ENCODE measurements around the gene RAB7A. TPM values are rescaled to one million over a fixed set of nuclear protein-coding genes. Genes with fewer than 3 reads are reported as not detected.
"Not testable (repeated sequence)": the region's sequence is repeated elsewhere in the genome, so short reads cannot be mapped to it uniquely, and the experiment has no call there.

RAB7A gene
- total RNA-seq, 2 experiments from 2014 or later, result 297 to 534 TPM

- H3K27me3 Mint-ChIP-seq, result no peaks in the 10 kb centered on the region
- intact Hi-C loops (cut with DNase I, micrococcal nuclease), result no loop called here
- no peak for DNase-seq
- H3K36me3 Mint-ChIP-seq (ENCODE audit: low read depth), result peaks cover 48% of the 10 kb centered on the region
- no peaks in the 10 kb centered on the region for H3K9me3 Mint-ChIP-seq (ENCODE audit: low read depth)
- H3K4me3 Mint-ChIP-seq, result no peak overlapping the region
- peak; percentile 14 for ATAC-seq
- POLR2A ChIA-PET, result no interaction called here
- H3K4me1 Mint-ChIP-seq, result peaks cover 77% of the 10 kb centered on the region
- H3K27ac Mint-ChIP-seq, result peak overlapping the region; percentile 39
- CTCF ChIA-PET, result interaction anchor here (0.8 to 1.9 kb wide), 8 partner anchors 11 to 129 kb away, joined by 3 to 5 read pairs (median 4); no protein-coding TSS in a partner anchor
These were observed 8.7 kb downstream of the RAB7A start for GRCh38 chr3:128734523-128735189.

- no peak overlapping the region for H3K4me3 Mint-ChIP-seq
- ChIA-PET CTCF (interaction anchor here (1.1 to 1.9 kb wide), 5 partner anchors 11 to 99 kb away, joined by 3 to 5 read pairs (median 4); no protein-coding TSS in a partner anchor), POLR2A (no interaction called here)
- ATAC-seq, result no peak
- no peaks in the 10 kb centered on the region for H3K27me3 Mint-ChIP-seq
- DNase-seq, result no peak
- no peaks in the 10 kb centered on the region for H3K9me3 Mint-ChIP-seq (ENCODE audit: low read depth)
- peaks cover 45% of the 10 kb centered on the region for H3K36me3 Mint-ChIP-seq (ENCODE audit: low read depth)
- peak overlapping the region; percentile 39 for H3K27ac Mint-ChIP-seq
- peaks cover 71% of the 10 kb centered on the region for H3K4me1 Mint-ChIP-seq
- intact Hi-C loops (cut with DNase I, micrococcal nuclease), result no loop called here
These were observed 9.3 kb downstream of the RAB7A start for GRCh38 chr3:128735287-128735686.

GRCh38 chr3:128735884-128736283, 9.9 kb downstream of the RAB7A start:
- H3K4me1 Mint-ChIP-seq, result peaks cover 69% of the 10 kb centered on the region
- H3K36me3 Mint-ChIP-seq (ENCODE audit: low read depth), result peaks cover 44% of the 10 kb centered on the region
- ChIA-PET POLR2A (no interaction called here), CTCF (interaction anchor here (1.1 to 1.9 kb wide), 4 partner anchors 10 to 59 kb away, joined by 3 to 4 read pairs (median 4); no protein-coding TSS in a partner anchor)
- no peak overlapping the region for H3K27ac Mint-ChIP-seq
- no peaks in the 10 kb centered on the region for H3K9me3 Mint-ChIP-seq (ENCODE audit: low read depth)
- H3K27me3 Mint-ChIP-seq, result no peaks in the 10 kb centered on the region
- ATAC-seq, result no peak
- DNase-seq, result no peak
- intact Hi-C loops (cut with DNase I, micrococcal nuclease), result no loop called here
- H3K4me3 Mint-ChIP-seq, result no peak overlapping the region

GRCh38 chr3:128736601-128737000, 10.6 kb downstream of the RAB7A start:
- Mint-ChIP-seq H3K4me3 (no peak overlapping the region), H3K27me3 (no peaks in the 10 kb centered on the region), H3K27ac (no peak overlapping the region), H3K36me3 (ENCODE audit: low read depth) (peaks cover 49% of the 10 kb centered on the region), H3K4me1 (peaks cover 66% of the 10 kb centered on the region), H3K9me3 (ENCODE audit: low read depth) (no peaks in the 10 kb centered on the region)
- DNase-seq, result no peak
- POLR2A ChIA-PET, result no interaction called here
- intact Hi-C loops (cut with DNase I, micrococcal nuclease), result no loop called here
- no peak for ATAC-seq
- CTCF ChIA-PET, result interaction anchor here (1.1 kb wide), 1 partner anchor 116 kb away, joined by 5 read pairs; no protein-coding TSS in a partner anchor

- no peaks in the 10 kb centered on the region for H3K27me3 Mint-ChIP-seq
- CTCF ChIA-PET, result no interaction called here
- no peak overlapping the region for H3K4me3 Mint-ChIP-seq
- H3K36me3 Mint-ChIP-seq (ENCODE audit: low read depth), result peaks cover 53% of the 10 kb centered on the region
- H3K4me1 Mint-ChIP-seq, result peaks cover 34% of the 10 kb centered on the region
- intact Hi-C loops (cut with DNase I, micrococcal nuclease), result no loop called here
- no peak overlapping the region for H3K27ac Mint-ChIP-seq
- peaks cover 2% of the 10 kb centered on the region for H3K9me3 Mint-ChIP-seq (ENCODE audit: low read depth)
- no peak for DNase-seq
- POLR2A ChIA-PET, result no interaction called here
- no peak for ATAC-seq
These were observed 14.6 kb downstream of the RAB7A start for GRCh38 chr3:128740621-128741020.

GRCh38 chr3:128742821-128743594, 17.0 kb downstream of the RAB7A start:
- H3K4me1 Mint-ChIP-seq, result peaks cover 31% of the 10 kb centered on the region
- DNase-seq (no peak), ATAC-seq (no peak)
- ChIA-PET CTCF (no interaction called here), POLR2A (no interaction called here)
- peaks cover 50% of the 10 kb centered on the region for H3K36me3 Mint-ChIP-seq (ENCODE audit: low read depth)
- peaks cover 2% of the 10 kb centered on the region for H3K9me3 Mint-ChIP-seq (ENCODE audit: low read depth)
- H3K27me3 Mint-ChIP-seq, result no peaks in the 10 kb centered on the region
- H3K27ac Mint-ChIP-seq, result no peak overlapping the region
- H3K4me3 Mint-ChIP-seq, result no peak overlapping the region
- intact Hi-C loops (cut with DNase I, micrococcal nuclease), result no loop called here

- POLR2A ChIA-PET, result no interaction called here
- ATAC-seq, result no peak
These were observed 19.8 kb downstream of the RAB7A start for GRCh38 chr3:128745742-128746141.

GRCh38 chr3:128746881-128747280, 20.9 kb downstream of the RAB7A start:
- DNase-seq (no peak), ATAC-seq (no peak)
- ChIA-PET POLR2A (no interaction called here), CTCF (interaction anchor here (0.6 to 1.8 kb wide), 7 partner anchors 12 to 66 kb away, joined by 3 to 7 read pairs (median 3); partner anchors contain the start of gene RAB7A)
- Mint-ChIP-seq H3K4me1 (peaks cover 45% of the 10 kb centered on the region), H3K36me3 (ENCODE audit: low read depth) (peaks cover 62% of the 10 kb centered on the region), H3K4me3 (no peak overlapping the region), H3K27me3 (no peaks in the 10 kb centered on the region), H3K27ac (no peak overlapping the region), H3K9me3 (ENCODE audit: low read depth) (peaks cover 3% of the 10 kb centered on the region)
- intact Hi-C loops (cut with DNase I, micrococcal nuclease), result no loop called here

More at GRCh38 chr3:128745742-128746141, 19.8 kb downstream of the RAB7A start:
- H3K27me3 Mint-ChIP-seq, result no peaks in the 10 kb centered on the region
- peaks cover 3% of the 10 kb centered on the region for H3K9me3 Mint-ChIP-seq (ENCODE audit: low read depth)
- no peak overlapping the region for H3K4me3 Mint-ChIP-seq
- no peak for DNase-seq
- H3K36me3 Mint-ChIP-seq (ENCODE audit: low read depth), result peaks cover 61% of the 10 kb centered on the region
- H3K4me1 Mint-ChIP-seq, result peaks cover 41% of the 10 kb centered on the region
- CTCF ChIA-PET, result interaction anchor here (0.7 to 1.8 kb wide), 6 partner anchors 11 to 65 kb away, joined by 3 to 7 read pairs (median 3); no protein-coding TSS in a partner anchor
- H3K27ac Mint-ChIP-seq, result no peak overlapping the region
- intact Hi-C loops (cut with DNase I, micrococcal nuclease), result no loop called here

GRCh38 chr3:128748557-128748956, 22.6 kb downstream of the RAB7A start:
- Mint-ChIP-seq H3K36me3 (ENCODE audit: low read depth) (peaks cover 53% of the 10 kb centered on the region), H3K27me3 (no peaks in the 10 kb centered on the region), H3K4me1 (peaks cover 56% of the 10 kb centered on the region), H3K27ac (peak overlapping the region; percentile 10), H3K9me3 (ENCODE audit: low read depth) (peaks cover 2% of the 10 kb centered on the region), H3K4me3 (no peak overlapping the region)
- CTCF ChIA-PET, result no interaction called here
- intact Hi-C loops (cut with DNase I, micrococcal nuclease), result no loop called here
- POLR2A ChIA-PET, result no interaction called here
- ATAC-seq (no peak), DNase-seq (no peak)

GRCh38 chr3:128749035-128749434, 23.1 kb downstream of the RAB7A start:
- CTCF ChIA-PET, result no interaction called here
- intact Hi-C loops (cut with DNase I, micrococcal nuclease), result no loop called here
- no peak overlapping the region for H3K4me3 Mint-ChIP-seq
- H3K27me3 Mint-ChIP-seq, result no peaks in the 10 kb centered on the region
- peaks cover 50% of the 10 kb centered on the region for H3K36me3 Mint-ChIP-seq (ENCODE audit: low read depth)
- no peak overlapping the region for H3K27ac Mint-ChIP-seq
- H3K9me3 Mint-ChIP-seq (ENCODE audit: low read depth), result peaks cover 2% of the 10 kb centered on the region
- POLR2A ChIA-PET, result no interaction called here
- ATAC-seq (no peak), DNase-seq (no peak)
- H3K4me1 Mint-ChIP-seq, result peaks cover 61% of the 10 kb centered on the region

GRCh38 chr3:128749561-128749960, 23.6 kb downstream of the RAB7A start:
- POLR2A ChIA-PET; H3K27me3 Mint-ChIP-seq; ATAC-seq; H3K27ac Mint-ChIP-seq; DNase-seq; CTCF ChIA-PET; H3K9me3 Mint-ChIP-seq (ENCODE audit: low read depth); H3K4me3 Mint-ChIP-seq; intact Hi-C loops (cut with DNase I, micrococcal nuclease): not testable (repeated sequence)
- Mint-ChIP-seq H3K36me3 (ENCODE audit: low read depth) (peaks cover 53% of the 10 kb centered on the region), H3K4me1 (peaks cover 66% of the 10 kb centered on the region)
